ENCODE measurements around the gene S100A5.

GRCh38 chr1:153534226-153534924 lies 6.4 kb downstream of the S100A5 start:
- TF ChIP-seq CTCF (IDR thresholded peaks at IDR 0.05; ENCODE audit: borderline replicate concordance, extremely low read depth, low read length, poor library complexity, severe bottlenecking) (no peak), EZH2 (IDR thresholded peaks at IDR 0.05; ENCODE audit: borderline replicate concordance, low read depth, low read length, severe bottlenecking) (no peak)
